Cardiac muscle cell (in vitro differentiated cells and primary cell): Measurements from ENCODE around the gene SLC39A3. TPM values are rescaled to one million over a fixed set of nuclear protein-coding genes. Genes with fewer than 3 reads are reported as not detected.

ENCODE experiments used
- DNase-seq, 2 donors: peaks; one replicate each; pipeline versions ENCODE4 v3.0.0 to v3.0.0-alpha.2; 2010 to 2017; ENCODE audit warnings: low read depth in 1 of 2, low spot score in 1 of 2
- H3K27ac ChIP-seq: fragments of 200-600 bp; sonication (generic); 2 replicates; pipeline ENCODE4 v1.5.1; 2016
- H3K27me3 ChIP-seq: fragments of 200-600 bp; sonication (generic); 2 replicates; pipeline ENCODE4 v1.6.0; 2016; ENCODE audit warnings: control low read depth
- H3K36me3 ChIP-seq: fragments of 200-600 bp; sonication (generic); 2 replicates; pipeline ENCODE4 v1.5.1; 2016; ENCODE audit warnings: control low read depth
- H3K4me1 ChIP-seq: fragments of 200-600 bp; sonication (generic); 2 replicates; pipeline ENCODE4 v1.8.1; 2017; ENCODE audit warnings: low read depth, mild to moderate bottlenecking, mixed run types
- H3K4me3 ChIP-seq: fragments of 200-600 bp; sonication (generic); 2 replicates; pipeline ENCODE4 v1.5.1; 2016; ENCODE audit warnings: mild to moderate bottlenecking
- H3K9me3 ChIP-seq: fragments of 200-600 bp; sonication (generic); 2 replicates; pipeline ENCODE4 v1.5.1; 2017; ENCODE audit warnings: low read depth, mild to moderate bottlenecking, control low read depth
- polyA plus RNA-seq: library from polyadenylated mRNA; unstranded; fragments of >200 nt; fragmentation: Nextera tagmentation; extraction: Ambion mirVana; gene quantifications from 2 replicates; pipeline ENCODE4 v1.2.1, GENCODE V29; 2016
- total RNA-seq: library from RNA; depleted of rRNA; stranded (reverse); fragments of >200 nt; gene quantifications from 2 replicates; pipeline ENCODE4 v1.2.3, GENCODE V29; 2016
- TF ChIP-seq, protein P1 (sequence below): IDR thresholded peaks from 2 replicates; pipeline ENCODE4 v1.5.1; 2012; ENCODE audit warnings: low read depth, mild to moderate bottlenecking, low read length

Gene SLC39A3
- total and polyA plus RNA-seq, 2 experiments from 2014 or later, result 29.4 to 46.0 TPM

DNA sequence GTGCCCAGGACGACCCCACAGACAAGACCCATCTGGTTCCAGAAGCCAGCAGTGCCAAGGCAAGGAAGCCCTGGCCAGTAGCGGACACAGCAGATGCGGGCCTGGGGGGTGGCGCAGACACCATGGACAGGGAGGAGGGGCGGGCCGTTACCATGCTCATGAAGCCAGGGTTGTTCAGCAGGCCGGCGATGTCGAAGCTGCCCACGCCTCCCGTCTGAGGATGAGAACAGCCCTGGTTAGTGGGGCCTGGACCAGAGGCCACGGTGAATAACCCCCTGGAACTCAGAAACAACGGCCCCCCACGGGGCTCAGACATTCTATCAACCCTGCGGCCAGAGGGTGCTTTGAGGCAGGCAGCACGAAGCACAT is 21.5 kb upstream of the SLC39A3 start:
- Histone ChIP-seq H3K36me3 (peaks cover 33% of the 10 kb centered on the region), H3K4me1 (no peaks in the 10 kb centered on the region), H3K4me3 (no peak overlapping the region), H3K27me3 (no peaks in the 10 kb centered on the region), H3K9me3 (no peaks in the 10 kb centered on the region), H3K27ac (no peak overlapping the region)
- TF ChIP-seq, protein P1, sequence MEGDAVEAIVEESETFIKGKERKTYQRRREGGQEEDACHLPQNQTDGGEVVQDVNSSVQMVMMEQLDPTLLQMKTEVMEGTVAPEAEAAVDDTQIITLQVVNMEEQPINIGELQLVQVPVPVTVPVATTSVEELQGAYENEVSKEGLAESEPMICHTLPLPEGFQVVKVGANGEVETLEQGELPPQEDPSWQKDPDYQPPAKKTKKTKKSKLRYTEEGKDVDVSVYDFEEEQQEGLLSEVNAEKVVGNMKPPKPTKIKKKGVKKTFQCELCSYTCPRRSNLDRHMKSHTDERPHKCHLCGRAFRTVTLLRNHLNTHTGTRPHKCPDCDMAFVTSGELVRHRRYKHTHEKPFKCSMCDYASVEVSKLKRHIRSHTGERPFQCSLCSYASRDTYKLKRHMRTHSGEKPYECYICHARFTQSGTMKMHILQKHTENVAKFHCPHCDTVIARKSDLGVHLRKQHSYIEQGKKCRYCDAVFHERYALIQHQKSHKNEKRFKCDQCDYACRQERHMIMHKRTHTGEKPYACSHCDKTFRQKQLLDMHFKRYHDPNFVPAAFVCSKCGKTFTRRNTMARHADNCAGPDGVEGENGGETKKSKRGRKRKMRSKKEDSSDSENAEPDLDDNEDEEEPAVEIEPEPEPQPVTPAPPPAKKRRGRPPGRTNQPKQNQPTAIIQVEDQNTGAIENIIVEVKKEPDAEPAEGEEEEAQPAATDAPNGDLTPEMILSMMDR, result no peak
- DNase-seq, result no peak

DNA sequence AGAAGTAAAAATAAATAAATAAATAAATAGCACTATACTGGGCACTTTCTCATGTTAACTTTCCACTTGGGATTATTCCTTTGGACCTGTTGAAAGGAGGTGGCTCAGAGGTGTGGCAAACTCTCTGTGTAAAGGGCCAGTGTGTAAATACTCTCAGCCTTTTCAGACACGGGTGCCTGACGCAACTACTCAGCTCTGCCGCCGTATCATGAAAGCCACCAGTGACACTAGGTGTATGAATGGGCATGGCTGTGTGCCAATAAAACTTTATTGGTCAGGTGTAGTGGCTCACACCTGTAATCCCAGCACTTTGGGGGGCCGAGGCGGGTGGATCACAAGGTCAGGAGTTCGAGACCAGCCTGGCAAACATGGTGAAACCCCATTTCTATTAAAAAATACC is 20.1 kb upstream of the SLC39A3 start:
- TF ChIP-seq, protein P1, result no peak
- H3K9me3 ChIP-seq, result no peaks in the 10 kb centered on the region
- no peaks in the 10 kb centered on the region for H3K27me3 ChIP-seq
- no peaks in the 10 kb centered on the region for H3K4me1 ChIP-seq
- peaks cover 25% of the 10 kb centered on the region for H3K36me3 ChIP-seq
- no peak overlapping the region for H3K27ac ChIP-seq
- H3K4me3 ChIP-seq, result no peak overlapping the region
- DNase-seq, result no peak

DNA sequence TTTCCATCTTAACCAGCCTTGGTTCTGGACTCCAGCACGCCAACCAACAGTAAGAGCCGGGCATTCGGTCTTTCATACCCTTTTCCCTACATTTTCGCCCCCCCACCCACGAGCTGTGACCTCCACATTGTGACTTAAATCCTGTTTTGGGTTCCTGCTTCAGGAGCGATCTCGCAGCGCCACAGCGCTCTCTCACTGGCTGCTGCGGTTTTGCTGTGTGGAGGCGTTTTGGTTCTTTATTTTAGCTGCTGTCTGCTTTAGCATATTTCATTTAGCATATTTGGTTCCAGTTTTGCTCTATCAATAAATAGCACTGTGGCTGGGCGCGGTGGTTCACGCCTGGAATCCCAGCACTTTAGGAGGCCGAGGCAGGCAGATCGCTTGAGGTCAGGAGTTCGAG is 19.5 kb upstream of the SLC39A3 start:
- peaks cover 21% of the 10 kb centered on the region for H3K36me3 ChIP-seq
- H3K27me3 ChIP-seq, result no peaks in the 10 kb centered on the region
- H3K27ac ChIP-seq, result no peak overlapping the region
- no peaks in the 10 kb centered on the region for H3K4me1 ChIP-seq
- H3K9me3 ChIP-seq, result no peaks in the 10 kb centered on the region
- TF ChIP-seq, protein P1, result no peak
- no peak for DNase-seq
- H3K4me3 ChIP-seq, result no peak overlapping the region

DNA sequence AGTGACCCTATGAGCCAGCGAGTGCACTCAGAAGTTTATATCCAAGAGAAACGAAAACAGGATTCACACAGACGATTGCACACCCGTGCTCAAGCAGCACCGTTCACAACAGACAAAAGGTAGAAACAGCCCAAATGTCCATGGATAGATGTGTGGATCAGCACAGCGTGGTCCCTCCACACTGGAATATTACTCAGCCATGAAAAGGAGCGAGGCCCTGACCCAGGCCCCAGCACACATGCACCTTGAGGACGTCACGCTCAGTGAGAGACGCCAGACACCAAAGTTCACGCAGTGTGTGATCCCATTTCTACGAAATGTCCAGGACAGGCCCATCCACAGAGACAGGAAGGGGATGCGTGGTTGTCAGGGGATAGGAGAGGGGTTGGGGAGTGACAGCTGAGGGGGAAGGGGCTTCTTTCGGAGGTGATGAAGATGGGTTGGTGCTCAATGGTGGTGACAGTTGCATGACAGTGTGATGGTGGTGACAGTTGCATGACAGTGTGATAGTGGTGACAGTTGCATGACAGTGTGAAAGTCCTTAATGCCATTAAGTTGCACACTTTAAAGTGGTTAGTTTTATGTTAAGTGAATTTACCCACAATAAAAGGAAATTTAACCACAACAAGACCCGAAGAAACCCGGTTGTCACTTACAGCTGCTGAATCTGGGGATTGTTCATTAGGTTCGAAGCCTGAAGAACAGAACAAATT is 18.9 kb upstream of the SLC39A3 start:
- Histone ChIP-seq H3K27me3 (no peaks in the 10 kb centered on the region), H3K4me1 (no peaks in the 10 kb centered on the region), H3K9me3 (no peaks in the 10 kb centered on the region), H3K4me3 (no peak overlapping the region), H3K27ac (no peak overlapping the region), H3K36me3 (peaks cover 15% of the 10 kb centered on the region)
- no peak for DNase-seq
- TF ChIP-seq, protein P1, result no peak

DNA sequence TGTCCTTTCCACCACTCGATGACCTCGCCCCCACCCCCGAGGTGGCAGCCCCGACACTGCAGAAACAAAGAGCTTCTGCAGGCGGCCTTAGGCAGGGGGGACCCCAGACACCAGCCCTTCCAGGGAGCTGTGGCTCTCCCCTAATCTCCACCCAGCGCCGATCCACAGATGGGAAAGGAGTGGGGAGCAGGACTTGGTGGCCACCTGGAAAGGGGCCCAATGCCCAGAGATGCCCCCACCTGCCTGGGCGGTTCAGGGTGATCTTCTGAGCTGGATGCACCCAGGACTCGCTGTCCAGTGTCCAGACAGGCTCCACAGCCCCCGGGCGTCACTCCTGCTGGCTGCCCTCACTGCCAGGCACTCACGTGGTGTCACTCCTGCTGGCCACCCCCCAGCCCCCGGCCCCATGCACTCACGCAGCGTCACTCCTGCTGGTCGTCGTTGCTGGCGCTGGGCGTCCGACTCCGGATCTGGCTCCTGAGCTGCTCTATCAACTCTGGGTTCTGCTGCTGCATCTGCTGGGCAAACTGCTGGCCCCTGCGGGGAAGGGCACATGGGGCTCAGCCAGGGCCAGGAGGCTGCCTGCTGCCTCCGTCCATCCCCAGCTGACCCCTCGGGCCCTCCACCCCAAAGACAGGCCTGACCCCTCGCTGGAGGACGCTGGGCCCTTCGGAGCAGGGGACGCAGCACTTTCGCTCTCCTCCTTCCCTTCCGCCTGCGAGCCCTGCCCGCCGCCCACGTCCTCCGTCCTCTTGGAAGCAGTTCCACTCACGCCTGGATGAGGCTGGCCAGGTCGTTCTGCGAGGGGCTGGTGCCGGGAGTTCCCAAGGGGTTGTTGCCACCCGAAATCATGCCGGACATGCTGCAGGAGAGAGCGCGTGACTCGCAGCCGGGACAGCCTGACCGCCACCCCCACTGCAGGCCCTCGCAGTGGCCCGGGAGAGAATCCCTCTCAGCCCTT is 17.4 kb upstream of the SLC39A3 start:
- no peak for DNase-seq
- H3K4me3 ChIP-seq, result no peak overlapping the region
- TF ChIP-seq, protein P1, result no peak
- peaks cover 7% of the 10 kb centered on the region for H3K36me3 ChIP-seq
- no peaks in the 10 kb centered on the region for H3K9me3 ChIP-seq
- no peaks in the 10 kb centered on the region for H3K27me3 ChIP-seq
- H3K4me1 ChIP-seq, result no peaks in the 10 kb centered on the region
- H3K27ac ChIP-seq, result no peak overlapping the region
